GM19467 (cell line): ENCODE data around the gene POP4.

Source experiments
- ATAC-seq: cut with Tn5 transposase; IDR thresholded peaks from one replicate; pipeline ENCODE4 v1.9.1; 2021; ENCODE audit warnings: mild to moderate bottlenecking, moderate library complexity; ENCODE audit not compliant: unreplicated experiment

POP4 gene

DNA sequence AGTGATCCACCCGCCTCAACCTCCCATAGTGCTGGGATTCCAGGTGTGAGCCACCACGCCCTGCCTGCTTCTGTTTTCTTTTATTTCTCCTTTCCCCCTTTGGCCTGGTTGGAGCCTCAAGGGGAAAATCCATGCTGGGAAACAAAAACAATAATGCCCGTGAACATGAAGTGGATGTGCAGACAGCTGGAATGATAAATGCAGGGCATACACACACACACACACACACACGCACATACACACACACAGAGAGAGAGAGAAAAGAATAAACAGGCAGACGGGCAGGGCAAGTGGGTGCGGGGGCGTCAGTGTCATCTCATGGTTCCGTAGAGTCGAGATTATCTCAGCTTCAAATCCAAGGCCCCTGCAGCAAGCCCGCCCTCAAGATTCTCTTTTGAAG lies 54.8 kb downstream of the POP4 start:
- no peak for ATAC-seq

DNA sequence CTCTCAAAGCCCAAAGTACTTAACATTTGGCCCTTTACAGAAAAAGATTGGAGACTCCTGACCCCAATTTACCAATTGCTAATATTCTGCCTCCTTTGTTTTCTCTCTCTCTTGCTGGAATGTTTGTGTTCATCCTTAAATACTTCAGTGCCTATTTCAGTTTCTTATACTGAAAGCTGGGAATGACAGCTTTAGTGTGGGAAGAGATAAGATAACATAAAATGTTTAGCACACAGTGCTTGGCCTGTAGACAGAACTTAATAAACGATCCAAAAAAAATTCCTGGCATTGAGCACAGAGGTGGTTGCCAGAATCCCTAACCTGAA lies 56.2 kb downstream of the POP4 start:
- no peak for ATAC-seq

DNA sequence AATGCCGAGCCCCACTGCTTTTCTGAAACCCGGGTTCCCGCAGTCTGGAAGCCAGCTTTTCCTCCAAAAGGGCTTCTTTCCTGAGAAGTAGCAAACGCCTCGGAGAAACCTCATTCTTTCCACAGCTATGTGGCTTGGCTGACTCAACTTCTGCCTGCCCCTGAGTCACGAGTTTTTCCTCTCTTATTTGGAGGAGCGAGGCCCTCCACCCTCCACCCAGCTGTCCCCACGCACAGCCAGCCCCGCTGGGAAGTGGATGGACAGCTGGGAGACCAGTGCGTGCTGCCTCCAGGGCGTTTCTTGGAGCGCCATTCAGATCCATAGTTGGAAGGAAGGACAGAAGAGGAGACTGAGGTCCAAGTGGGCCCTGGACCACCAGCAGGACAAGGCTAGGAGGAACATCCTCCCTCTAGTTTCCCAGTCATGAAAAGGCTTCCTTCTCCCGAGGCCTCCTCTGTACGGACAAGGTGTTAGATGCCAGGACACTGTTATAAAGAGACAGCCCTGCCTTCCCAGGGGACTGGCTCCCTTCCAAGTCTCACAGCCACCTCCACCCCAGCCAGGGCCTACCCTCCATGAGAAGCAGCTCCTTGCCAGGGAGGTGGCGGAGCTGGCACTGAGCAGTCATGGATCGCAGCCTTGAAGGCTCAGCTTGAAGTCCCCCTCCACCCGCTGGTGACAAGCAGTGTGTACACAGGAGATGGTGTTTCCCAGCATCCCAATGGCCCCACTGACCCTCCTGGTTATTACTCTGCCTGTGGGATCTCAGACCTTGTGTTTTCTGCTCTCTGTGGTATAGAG lies 56.7 kb downstream of the POP4 start:
- no peak for ATAC-seq

DNA sequence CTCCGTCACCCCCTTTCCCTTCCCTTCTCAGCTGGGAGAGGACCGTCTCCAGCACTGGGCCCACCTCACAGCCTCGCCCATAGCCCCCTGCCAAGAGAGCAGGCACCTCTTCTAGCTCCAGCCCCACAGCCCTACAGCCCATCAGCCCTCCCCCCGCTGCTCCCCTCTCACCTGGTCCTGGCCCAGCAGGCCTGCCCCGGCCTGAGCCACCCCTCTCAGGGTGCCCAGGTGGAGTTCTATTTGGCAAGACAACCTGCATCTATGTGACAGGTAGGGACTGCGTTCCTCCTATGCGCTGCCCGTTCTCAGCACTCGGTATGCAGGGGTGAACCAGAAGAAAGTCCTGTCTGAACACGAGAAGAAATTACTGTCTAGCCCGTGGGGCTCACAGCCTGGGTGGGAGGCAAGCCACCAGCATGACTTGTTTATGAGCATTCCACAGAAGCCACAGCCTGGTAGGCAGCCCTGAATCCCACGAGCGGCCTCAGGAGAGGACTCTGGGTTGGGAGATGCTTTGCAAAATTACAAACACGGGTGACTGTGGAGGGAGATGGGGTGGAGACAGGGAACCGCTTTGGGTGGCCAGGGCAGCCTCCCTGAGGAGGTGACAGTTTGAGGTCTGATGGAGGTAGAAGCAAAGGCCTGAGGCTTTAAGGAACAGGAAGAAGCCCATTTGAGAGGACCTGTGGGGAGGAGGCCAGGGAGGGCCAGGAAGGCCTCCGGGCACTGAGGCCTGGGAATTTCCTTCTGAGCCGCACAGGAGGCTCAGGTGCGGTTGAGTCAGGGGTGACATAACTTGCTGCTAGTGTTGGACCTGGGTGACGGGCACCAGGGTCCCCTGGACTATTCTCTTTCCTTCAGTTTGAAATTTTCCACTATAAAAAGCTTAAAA lies 58.0 kb downstream of the POP4 start:
- ATAC-seq: no peak

DNA sequence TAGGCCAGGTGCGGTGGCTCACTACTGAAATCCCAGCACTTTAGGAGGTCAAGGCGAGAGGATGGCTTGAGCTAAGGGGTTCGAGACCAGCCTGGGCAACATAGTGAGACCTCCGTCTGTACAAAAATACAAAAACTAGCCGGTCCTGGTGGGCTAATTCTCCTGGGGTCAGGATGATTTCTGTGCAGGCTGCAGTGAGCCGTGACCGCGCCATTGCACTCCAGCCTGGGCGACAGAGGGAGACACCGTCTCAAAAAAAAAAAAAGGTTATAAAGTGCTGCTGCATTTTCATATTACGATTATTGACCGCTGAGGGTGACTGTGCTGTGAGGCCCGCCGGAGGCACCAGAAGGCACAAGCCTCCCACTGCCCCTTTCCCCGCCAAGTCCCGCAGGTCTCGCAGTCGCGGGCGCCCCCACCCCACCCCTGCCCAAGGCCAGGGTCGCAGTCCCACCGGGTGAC lies 58.7 kb downstream of the POP4 start:
- ATAC-seq: no peak

DNA sequence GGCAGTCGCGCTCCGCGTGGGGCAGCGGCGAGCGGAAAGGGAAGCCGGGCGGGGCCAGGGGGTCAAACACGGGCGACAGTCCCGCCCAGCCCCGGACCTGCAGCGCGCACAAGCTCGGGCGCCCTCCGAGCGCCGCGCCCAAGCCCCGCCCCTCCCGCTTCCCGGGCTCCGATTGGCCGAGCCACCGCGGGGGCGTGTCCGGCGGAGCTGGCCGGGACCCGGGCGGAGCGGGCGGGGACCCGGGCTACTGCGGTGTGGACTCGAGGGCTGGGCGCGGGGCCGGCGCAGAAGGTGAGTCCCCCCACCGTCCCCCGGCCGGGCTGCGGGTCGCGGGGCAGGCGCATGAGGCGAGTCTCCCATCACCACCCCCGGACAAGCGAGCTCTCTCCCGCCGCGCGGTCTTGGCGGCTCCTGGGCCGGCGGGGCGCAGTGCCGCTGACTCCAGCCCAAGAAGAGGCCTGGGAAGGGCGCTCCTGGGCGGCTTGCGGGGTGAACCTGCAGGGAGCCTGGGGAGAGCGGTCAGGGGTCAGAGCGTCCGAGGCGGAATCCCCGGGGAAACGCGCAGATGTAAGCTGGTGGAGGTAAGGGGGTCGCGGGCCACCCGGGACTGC lies 59.2 kb downstream of the POP4 start, which contains the start of gene PLEKHF1:
TSS of gene PLEKHF1 (plus strand) at position 247 of the 611 bp plus-strand sequence. CDS start 8,379 bp downstream, outside the sequence.
- ATAC-seq: peak; percentile 87

DNA sequence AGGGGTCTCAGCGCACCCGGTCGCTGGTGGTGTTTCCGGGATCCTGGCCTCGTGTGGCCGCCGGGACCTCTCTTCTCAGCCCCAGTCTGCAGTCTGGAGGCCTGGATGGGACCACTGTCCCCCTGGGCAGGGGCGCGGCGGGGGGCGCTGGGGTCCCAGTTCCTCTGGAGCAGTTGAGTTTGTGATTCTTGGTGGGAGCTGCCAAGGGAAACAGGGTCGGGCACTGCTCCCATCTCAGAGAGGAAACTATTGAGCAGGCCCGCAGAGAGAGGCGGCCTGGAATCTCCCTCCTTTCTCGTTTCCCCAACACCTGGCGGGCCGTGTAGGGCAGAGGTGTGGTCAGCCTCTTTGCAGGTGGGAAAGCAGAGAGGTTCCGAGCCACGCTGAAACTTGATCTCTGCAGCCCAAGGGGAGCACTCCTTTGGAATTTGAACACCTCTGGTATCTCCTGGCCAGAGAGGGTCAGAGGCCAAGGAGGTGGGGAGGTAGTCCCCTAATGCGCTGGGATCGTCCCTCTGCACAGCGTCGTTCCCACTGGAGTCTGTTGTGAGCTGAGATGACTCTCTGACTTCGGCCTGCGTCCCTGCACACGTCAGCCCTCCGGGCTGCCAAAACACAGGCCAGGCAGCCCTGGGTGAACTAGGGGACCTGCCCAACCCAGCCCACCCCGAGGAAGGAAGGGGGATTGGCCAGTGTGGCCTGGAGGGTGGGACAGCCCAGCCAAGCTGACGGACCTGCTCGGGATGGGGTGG lies 59.9 kb downstream of the POP4 start:
- peak; percentile 4 for ATAC-seq
